ENCODE measurements around the gene TRIM21.
"Not testable (repeated sequence)": the region's sequence is repeated elsewhere in the genome, so short reads cannot be mapped to it uniquely, and the experiment has no call there.

The TRIM21 gene

DNA sequence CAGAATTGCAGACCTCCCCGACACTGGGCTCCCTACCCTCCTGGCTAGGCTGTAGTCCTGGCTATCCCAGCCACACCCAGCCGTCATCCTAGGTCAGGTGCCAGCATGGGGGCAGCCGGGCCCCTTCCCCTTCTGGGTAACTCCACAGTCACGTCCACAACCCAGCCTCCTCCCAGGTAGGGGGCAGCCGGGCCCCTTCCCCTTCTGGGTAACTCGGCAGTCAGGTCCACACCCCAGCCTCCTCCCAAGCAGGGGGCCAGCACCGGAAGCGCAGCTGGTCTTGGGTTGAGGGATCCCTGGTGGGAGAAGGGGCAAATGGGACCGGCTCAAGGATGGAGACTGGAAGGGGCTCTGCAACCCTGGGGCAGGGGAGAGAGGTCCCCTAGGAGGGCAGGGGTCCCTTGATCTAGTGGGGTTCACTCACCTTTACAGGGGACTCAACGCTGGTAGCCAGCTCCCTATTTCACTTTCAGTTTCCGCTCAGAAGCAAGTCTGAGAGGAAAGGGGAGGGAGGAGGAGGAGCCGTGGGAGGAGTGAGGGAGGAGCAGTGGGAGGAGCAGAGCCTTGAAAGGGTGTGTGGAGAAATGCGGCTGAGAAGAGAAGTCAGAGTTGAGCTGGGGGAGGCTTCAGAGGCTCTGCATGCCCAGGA, at the start of gene TRIM21:
Gene TRIM21, minus strand, starts transcription at position 494 of the 649 bp plus-strand sequence. CDS start 3,293 bp downstream, outside the sequence.
- peak; percentile 72 to 87 for DNase-seq (ENCODE audit: low read depth in 2 of 2)

DNA sequence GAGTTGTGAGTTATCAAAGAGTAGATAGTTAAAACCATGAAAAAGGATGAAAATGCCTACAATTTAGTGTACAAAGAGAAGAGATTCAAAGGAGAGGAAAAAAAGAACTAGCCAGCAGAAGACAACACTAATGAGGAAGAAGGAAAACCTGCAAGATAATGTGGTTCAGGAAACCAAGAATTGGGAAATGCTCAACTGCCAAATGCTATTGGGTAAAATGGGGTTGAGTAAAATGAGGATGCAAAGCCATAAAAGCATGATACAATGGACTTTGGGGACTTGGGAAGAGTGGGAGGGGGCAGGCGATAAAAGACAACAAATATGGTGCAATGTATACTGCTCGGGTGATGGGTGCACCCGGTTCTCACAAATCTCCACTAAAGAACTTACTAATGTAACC, 48.0 kb upstream of the TRIM21 start:
- no peak for DNase-seq (ENCODE audit: low read depth in 2 of 2)

DNA sequence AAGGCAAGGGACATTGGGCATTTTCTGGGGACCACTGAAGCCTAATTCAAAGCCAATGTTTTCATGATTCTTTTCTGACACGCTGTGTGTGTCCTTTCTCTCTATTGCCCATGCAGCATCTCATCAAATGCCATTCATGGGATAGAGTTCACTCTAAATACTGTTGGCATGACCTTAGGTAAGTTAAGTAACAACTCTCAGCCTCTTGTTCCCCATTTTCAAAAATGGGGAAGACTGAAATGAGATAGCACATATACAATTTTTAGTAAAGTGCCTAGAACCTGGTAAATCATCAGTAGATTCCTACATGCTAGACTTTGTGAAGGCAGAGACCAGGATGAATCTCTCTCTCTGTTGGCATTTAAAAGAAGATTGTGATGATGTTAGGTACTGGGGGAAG, 42.9 kb upstream of the TRIM21 start:
- no peak for DNase-seq (ENCODE audit: low read depth in 2 of 2)

DNA sequence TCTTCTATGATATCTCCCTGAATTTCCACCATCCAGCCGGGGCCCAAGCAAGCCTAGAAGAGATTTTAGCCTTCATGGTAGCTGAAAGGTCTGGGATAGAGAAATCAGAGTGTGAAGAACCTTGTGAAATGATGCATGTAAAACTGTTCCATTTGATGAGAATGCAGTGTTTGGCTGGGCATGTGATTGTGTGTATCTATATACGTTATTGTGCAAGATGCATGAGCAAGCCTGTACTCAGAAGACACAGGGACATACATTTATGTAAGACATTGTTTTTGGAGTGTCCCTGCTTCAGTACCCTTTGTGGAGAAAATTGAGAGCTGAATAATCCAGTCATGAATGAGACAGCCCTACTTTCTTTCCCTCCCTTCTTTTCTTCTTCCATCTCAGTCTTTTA, 40.4 kb upstream of the TRIM21 start:
- no peak for DNase-seq (ENCODE audit: low read depth in 2 of 2)

DNA sequence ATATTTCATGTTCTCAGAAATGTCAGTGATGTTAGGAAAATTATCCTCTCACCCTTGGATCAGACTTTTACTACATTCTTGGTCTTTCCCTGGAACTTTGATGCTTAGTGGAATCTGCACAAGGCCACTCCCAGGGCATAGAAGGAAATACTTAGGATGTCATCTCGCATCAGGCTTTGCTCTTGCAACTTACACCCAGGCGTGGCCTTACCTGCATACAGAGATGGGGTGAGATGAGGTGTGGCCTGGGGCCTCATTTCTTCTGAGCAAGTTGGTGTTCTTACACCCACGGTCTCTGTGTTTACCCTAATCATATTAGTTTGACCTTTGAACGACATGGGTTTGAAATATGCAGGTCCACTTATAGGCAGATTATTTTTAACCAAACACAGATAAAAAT, 36.5 kb upstream of the TRIM21 start:
- DNase-seq (ENCODE audit: low read depth in 2 of 2) = no peak

DNA sequence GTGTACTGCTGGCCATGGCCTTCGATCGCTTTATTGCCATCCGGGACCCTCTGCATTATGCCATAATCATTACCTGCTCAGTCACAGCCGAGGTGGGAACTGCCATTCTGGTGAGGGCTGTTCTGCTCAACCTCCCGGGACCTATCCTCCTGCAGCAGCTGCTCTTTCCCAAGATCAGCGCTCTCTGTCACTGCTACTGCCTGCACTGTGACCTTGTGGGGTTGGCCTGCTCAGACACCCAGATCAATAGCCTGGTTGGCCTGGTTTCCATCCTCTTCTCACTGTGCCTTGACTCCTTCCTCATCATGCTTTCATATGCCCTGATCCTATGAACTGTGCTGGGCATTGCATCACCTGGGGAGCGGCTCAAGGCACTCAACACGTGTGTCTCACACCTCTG, 24.9 kb upstream of the TRIM21 start:
- DNase-seq (ENCODE audit: low read depth in 2 of 2) = no peak

DNA sequence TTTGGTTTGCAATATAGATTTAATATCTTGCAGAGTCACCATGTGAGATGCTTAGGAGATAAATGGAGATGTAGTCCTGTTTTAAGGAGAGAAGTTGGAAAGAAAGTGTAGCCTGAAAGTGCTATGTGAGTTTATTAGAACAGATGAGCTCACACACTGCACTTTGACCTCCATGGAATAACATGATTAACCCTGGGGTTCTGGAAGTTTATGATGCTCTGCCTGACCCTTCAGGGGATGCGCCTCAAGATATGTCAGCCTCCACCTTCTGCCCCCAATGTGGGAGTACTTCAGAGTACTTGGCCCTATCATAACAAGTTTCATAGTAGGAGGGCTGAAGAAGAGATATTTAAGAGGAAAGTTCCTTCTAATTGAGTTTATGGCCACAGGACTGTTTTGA, 23.3 kb upstream of the TRIM21 start:
- DNase-seq (ENCODE audit: low read depth in 2 of 2) = no peak

DNA sequence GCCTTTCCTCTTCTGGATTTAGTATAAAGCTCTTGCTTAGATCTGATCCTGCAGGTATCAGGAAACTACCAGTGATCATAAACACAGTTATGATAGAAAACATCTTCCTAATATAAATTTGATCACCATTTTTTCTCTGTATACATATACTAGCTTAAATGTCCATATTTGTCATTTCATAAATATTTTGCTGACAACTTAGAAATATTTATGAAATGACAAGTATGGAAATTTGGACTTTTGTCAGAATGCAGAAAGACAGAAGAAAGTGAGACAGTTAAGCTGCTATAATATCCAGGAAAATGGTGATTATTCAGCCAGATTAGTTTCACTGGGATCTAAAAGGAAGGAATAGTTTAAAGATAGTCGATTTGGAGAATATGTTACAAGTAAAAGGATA, 22.8 kb upstream of the TRIM21 start:
- DNase-seq (ENCODE audit: low read depth in 2 of 2) = no peak

DNA sequence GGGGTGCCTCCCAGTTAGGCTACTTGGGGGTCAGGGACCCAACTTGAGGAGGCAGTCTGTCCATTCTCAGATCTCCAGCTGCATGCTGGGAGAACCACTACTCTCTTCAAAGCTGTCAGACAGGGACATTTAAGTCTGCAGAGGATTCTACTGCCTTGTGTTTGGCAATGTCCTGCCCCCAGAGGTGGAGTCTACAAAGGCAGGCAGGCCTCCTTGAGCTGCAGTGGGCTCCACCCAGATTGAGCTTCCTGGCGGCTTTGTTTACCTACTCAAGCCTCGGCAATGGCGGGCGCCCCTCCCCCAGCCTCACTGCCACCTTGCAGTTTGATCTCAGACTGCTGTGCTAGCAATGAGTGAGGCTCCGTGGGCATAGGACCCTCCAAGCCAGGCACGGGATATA, 12.7 kb upstream of the TRIM21 start:
- DNase-seq (ENCODE audit: low read depth in 2 of 2) = not testable (repeated sequence)

DNA sequence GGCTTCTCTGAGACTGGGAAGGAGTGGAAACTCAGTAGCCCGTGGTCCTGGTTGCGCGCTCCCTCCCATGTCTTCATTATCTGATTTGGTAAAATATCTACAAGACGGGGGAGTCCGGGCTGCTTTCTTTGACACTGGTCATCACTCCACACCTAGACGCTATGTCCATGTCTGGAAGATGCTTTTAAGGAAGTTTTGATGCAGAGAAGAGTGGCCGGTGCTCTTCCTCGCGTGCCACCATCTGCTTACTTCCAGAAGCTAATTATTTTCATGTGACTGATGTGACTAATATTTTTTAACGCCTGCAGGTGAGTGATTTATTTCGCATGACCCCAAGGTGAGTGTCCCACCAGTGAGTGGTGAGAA, 339 bp upstream of the TRIM21 start:
- DNase-seq (ENCODE audit: low read depth in 2 of 2) = no peak

DNA sequence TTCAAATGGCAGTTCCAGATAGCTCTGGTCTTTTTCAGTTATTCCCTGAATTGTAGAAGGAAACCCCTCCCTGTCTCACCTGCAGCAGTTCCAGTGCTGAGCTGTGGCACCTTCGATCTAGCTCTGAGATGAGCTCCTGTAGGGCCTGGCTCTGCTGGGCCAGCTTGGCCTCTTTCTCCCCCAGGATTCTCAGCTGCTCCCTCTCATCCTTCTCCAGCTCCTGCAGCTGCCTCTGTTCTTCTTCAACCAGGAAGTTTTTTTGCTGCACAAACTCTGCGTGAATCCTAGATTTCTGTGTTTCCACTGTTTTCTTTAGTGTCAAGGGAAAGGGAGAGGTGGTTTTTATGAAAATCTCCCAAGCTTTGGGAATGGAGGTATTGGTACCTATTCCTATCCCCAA, 5.3 kb downstream of the TRIM21 start:
- DNase-seq (ENCODE audit: low read depth in 2 of 2) = no peak

DNA sequence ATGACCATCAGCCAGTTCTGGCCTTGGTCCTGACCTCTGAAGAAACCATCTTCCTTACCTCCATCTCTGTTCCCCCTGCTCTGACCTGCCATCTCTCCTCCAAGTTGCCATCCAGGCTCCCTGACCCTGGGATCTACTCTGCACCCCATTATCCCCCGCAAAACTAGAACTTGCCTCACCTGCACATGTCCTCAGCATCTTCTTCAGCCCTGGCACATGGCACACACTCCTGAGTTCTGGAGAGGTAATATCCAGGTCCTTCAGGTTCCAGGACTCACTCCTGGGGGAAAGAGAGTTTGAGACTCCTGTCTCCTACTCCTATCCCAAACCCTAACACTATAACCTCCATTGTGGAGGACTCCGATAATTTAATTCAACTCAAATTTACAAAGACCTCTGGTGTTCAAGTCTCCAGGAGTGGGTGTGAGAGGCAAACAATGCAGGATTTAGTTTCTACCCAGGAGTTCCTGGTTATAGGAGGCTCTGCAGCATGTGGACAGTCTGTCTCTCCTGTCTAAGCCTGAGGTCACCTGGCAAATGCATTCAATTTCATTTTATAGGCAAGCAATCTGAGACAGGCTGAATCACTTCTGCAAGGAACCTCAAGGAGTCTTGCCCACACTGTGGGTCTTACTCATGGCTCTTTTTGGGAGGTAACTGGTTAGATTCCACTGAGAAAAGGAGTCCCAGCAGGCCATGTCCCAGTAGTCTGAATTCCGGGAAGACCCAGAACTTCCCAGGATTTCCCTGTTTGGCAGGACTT, 7.3 kb downstream of the TRIM21 start:
- DNase-seq (ENCODE audit: low read depth in 2 of 2) = no peak

DNA sequence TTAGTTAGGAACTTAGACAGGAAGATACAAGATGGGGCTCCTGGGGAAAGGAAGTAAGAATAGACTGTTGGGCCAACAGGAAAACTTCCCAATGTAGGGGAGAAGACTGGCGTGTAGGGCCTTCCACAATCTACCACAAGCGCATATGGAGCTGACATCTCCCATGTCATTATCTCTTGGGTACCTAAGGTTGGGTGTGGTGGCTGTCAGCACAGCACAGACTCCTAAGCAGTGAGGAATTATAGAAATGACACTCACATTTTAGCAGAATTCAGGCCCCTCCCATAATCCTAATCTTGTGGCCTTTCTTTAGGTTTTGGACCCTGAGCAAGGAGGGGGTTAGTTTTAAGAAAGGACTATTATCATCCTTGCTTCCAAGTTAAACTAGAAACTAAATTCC, 11.6 kb downstream of the TRIM21 start:
- DNase-seq (ENCODE audit: low read depth in 2 of 2) = no peak

DNA sequence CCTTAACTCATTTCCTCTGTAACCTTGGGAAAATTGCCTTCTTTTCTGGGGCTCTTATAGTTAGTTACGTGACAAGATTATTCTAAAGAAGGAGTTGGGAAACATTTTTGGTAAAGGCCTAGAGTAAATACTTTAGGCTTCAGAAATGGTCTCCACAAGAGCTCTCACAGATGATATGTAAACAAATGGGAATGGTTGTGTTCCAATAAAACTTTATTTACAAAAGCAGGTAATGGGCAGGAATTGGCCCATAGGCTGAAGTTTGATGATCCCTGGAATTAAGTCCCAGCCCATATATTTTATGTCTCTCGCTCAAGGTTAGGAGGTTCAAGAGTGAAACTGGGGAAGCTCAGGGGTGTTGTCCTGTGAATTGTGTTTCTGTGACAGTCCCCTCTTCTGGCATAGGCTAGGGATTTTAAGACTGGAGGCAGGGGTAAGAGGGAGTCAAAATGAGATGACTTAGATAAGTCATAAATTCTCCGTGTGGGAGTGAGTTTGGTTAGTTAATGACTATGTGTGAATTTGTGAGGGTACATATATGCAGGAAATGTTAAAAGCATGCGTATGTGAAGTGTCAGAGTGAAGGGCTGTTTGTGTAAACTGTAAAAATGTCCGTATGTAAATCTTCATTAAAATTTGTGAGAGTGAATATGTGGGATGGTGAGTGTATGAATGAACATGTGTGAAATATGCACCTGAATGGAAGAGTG, 17.9 kb downstream of the TRIM21 start:
- no peak for DNase-seq (ENCODE audit: low read depth in 2 of 2)

DNA sequence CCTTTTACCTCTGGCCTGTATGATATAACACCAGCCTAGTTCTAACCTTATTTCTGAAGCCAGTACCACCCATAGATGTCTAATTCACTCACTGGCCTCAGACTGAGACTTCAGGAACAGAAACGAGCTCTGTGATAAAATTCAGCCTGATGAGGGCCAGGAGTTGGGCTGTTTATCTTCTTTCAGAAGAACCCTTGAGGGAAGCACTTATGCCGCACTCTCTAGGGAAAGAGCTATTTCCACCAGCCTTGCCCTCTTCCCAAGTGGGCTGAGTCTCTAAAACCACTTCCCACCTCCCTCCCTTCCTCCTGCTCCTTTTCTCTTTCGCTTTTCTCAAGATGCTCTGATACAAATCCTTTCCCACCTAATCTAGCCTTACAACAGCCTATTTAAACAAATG, 23.3 kb downstream of the TRIM21 start:
- no peak for DNase-seq (ENCODE audit: low read depth in 2 of 2)

DNA sequence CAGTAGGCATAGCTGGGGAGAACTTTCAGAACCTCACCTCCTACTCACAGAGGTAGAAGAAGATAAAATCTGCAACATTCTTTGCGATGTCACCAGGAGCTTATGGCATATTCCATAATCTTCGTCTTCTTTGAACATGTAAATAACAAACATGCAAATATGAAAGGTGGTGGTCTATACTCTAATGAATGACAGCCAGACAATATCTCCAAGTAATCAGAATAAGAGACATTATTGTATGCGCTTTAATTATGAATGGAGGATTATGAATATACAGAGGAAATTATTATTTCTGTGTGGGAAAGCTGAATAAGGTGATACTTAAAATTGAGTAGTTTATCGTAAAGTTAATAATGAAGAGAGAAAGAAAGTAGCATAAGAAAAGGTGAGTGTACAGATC, 25.2 kb downstream of the TRIM21 start, which contains the start of gene OR52B4:
Gene OR52B4, minus strand, starts transcription at position 101 of the 400 bp plus-strand sequence. Its CDS starts 91 bp downstream, at position 10.
- no peak for DNase-seq (ENCODE audit: low read depth in 2 of 2)

DNA sequence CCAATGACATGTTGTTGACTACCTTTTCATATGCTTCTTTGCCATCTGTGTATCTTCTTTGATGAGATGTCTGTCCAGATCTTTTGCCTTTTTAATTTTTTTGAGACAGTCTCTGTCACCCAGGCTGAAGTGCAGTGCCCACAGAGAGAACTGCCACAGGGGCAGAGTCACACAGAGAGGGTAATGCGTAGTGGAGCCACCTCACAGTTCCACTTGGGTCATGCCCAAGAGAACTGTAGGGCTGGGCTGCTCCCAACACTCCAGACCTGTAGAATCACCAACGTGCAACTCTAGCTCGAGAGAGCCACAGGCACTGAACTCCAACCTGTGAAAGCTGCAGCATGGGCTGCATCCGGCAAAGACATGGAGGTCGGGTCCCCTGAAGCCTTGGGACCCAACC, 45.4 kb downstream of the TRIM21 start:
- not testable (repeated sequence) for DNase-seq (ENCODE audit: low read depth in 2 of 2)

DNA sequence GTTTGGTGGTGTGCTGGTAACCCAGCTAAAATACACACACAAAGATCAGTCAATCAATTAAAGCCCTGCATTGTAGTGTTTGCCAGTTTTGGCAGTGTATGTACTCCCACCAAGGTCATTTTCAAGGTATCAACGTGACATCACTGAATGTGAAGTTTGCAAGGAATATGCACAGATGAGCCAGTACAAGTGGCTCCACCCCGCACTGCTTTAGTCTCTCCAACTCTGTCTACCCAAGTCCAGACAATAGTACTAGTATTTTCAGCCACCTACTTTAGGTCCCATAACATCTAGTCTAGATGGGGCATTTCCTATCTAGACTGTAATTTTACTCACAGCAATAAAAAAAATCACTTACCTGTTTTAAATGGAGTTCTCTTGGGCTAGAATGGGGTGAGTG, 48.1 kb downstream of the TRIM21 start:
- DNase-seq (ENCODE audit: low read depth in 2 of 2) = not testable (repeated sequence)
